SIG-M5 treated with dmso at 0.1 percent for 504 hours (cell line): ENCODE measurements around the gene CCL5.
A peak's percentile ranks its signal among the peaks of the same experiment; 100 is the strongest.

Experiments
- DNase-seq: peaks from one replicate; lab custom pipeline; 2025; ENCODE audit not compliant: unreplicated experiment; lab: John Stamatoyannopoulos, UW

CCL5 gene

DNA sequence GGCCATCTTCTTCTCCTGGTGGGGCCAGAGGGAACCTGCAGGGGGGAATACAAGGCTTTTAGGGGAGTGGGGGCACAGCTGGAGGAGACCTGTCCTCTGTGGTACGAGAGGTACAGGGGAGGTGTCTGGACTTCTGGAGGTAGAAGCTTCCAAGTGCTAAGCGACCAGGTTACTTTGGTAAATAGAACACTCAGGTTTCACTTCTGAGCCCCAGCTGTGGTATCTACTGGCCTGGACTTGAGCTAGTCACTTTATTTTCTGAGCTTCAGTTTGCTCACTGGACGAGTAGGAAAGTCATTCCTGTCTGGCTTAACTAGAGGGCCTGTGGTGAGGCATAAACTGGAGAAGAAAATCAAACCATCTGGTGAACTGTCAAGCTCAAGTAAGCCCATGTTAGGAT, 11.4 kb downstream of the CCL5 start, which contains the start of gene HEATR9:
TSS of gene HEATR9 (minus strand) at position 155 of the 400 bp plus-strand sequence. CDS start at position 6, 149 bp downstream.
- no peak for DNase-seq

DNA sequence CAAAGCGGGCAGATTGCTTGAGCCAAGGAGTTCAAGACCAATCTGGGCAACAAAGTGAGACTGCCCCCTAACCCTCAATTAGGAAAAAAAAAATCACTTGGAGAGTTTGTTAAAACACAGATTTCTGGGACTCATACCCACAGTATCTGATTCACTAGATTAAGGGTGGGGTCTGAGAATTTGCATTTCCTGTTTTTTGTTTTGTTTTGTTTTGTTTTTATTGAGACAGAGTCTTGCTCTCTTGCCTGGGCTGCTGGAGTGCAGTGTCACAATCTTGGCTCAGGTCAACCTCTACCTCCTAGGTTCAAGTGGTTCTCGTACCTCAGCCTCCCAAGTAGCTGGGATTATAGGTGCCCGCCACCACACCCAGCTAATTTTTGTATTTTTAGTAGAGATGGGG, 12.6 kb downstream of the CCL5 start:
- no peak for DNase-seq

DNA sequence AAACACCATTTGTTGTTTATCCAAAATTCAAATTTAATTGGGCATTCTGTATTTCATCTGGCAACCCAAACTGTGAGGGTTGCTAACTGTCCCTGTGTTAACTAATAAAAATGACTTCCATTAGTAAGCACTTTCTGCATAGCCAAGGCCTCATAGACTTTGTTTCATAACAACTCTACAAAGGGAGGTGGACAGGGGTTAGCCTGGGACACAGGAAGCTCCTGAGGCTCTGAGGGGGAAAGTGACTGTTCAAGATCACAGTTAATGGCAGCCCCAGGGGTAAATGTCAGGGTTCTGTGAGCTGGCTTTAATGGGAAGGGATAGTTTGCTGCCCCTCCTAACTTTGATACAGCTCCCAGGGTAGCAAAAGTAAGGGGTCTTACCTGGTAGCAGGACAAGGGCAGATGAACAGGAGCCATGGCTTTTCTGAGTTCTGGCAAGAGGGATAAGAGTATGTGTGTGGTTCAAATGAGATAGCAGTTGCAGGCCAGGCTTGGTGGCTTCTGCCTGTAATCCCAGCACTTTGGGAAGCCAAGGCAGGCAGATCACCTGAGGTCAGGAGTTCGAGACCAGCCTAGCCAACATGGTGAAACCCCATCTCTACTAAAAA, 13.7 kb downstream of the CCL5 start:
- DNase-seq = peak; percentile 65

DNA sequence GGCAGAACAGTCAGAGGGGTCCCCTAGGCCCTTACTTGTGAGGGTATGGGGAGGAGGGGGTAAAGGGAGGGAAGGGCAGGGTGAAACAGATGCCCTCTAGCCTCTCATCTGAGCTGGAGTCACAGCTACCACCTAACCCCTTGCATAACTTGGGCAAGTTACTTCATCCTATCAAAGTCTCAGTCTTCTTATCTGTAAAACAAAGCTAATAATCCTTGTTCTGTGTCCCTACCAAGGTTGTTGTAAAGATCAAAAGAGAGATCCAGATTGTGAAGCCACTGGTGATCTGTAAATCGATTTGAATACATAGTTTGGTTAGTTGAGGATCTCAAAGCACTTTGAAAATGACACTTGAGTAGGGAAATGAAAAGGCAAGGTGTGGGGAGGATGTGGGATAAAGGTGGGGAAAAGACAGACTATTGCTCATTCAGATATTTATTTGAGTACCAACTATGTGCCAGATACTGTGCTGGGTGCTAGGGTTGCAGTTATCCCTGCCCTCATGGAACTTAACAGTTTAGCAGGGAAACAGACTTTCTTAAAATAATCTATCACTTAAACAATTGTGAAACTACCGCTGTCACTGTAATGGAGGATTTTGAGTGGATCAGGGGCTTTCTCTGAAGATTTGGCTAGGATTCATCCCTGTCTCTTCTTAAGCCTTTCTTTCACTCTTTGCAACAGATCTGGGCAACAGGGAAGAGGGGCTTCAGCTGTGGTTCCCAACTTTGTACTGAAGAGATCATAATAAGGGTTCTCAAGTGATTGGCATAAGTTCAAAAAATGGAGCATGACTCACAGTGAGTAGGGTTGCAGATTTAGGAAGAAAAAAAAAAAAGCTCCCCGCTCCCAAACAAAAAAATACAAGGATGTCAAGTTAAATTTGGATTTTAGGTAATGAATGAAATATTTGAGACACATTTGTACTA, 14.5 kb downstream of the CCL5 start:
- DNase-seq = peak; percentile 21

DNA sequence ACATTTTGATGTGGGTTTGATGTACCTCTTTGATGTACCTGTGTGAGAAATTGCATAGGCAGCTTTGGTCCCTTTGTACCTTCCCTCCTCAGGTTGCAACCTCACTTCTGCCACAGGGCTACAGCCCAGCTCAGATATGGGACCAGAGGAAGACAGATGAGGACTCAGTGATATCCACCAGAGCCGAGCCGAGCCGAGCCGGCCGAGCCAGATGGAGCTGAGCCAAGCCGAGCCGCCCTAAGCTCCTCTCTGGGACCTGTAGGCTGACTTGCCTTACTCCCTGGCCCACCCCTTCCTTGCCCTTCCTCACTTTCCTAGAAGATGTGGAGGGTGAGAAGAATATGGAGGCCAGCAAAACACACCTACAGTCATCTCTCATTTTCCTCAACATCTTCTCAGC, 15.3 kb downstream of the CCL5 start:
- DNase-seq = no peak

DNA sequence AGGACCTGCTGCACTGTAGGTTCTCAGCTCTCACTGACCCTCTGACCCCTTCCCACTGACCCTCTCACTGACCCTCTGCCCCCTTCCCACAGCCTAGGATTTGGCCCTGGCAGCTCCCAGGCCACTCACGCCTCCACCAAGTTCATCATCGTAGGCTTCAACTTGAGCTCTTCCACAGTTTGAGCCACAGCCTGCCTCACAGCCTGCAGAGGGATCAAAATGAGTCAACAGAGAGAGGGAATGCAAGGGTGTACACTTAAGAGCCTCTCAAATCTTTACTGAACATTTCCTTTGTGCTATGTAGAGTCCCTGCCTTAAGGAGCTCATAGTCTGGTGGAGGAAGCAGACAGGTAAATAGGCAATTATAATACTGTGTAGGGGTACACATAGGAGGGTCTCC, 23.6 kb downstream of the CCL5 start:
- DNase-seq = no peak

DNA sequence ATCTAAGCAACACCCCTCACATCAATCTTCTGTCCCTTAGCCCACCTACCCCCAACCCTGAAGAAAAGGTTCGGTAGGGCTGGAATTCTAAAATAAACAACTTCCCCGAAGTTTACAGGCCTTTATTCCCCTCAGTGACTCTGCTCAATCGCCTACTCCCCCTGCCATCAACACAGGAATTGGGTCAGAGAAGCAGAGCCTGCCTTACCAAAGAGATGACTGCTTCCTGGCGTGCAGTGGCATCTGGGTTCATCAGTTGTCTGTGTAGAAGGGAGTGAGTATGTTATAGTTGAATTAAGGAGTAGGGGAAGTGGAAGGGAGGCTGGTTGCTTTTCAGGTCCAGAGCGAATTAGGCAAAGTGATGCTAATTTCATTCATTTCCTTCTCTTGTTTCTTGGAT, 24.2 kb downstream of the CCL5 start:
- DNase-seq = no peak

DNA sequence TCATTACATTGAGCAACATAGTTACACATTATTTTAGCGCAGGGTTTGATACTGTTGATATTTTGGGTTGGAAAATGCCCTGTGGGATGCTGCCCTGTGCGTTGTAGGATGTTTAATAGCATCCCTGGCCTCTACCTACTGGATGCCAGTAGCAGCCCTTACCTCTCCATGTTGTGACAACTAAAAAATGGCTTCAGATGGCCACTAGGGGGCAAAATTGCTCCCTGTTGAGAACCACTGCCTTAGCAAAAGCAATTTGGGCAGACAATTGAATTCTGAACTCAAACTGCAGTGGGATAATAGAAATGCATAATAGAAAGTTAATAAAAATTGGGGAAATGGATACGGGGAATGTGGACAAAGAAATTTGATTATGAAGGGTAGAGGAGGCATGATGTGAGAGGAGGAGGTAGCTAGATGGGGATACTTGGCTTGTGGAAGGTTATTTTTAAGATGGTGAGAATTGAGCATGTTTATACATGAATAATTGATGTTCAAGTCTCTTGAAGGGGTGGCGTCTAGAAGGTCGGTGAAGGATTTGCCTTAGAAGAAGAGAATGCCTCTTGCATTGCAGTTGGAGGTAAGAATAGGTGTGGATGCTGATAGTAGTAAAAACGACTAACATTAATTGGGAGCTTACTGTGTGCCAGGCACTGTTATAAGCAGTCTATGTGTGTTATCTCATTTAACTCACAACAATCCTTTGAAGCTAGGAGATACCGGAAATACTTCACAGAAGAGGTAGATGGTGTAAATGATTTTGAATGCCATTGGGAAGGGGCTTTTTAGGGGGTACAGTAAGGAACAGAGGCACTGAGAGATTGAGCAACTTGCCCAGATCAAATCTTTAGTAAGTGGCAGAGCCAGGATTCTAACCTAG, 30.5 kb downstream of the CCL5 start:
- DNase-seq = peak; percentile 64

DNA sequence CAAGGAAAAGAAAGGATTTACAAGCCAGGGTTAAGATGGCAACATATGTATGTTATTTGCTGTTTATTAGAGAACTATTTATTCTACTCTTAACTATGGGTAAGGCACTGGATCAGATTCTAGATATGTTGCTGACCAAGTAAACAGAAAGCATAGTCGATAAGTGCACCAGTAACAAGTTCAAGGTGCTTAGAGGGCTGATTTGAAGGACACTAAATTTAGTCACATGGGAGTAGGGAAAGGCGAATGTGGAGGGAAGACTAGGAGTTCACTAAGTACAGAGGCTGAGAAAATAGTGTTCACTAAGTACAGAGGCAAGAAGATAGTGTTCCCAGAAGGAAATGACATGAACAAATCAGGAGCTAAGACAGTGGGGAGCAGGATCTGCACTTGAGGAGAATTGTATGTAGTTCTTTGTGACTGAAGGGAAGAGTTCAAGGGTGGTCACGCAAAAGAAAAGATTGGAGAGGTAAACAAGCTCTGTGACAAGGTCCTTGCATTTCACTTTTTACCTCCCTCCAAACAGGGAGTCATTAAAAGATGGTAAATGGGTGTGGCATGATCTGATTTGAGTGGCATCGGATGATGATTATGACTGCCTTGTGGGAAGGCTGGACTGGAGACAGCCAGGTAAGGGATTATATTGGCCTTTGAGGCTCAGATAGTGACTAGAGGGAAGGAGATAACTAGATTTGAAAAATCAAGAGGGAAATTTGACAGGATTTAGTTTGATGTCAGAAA, 32.4 kb downstream of the CCL5 start:
- DNase-seq = no peak

DNA sequence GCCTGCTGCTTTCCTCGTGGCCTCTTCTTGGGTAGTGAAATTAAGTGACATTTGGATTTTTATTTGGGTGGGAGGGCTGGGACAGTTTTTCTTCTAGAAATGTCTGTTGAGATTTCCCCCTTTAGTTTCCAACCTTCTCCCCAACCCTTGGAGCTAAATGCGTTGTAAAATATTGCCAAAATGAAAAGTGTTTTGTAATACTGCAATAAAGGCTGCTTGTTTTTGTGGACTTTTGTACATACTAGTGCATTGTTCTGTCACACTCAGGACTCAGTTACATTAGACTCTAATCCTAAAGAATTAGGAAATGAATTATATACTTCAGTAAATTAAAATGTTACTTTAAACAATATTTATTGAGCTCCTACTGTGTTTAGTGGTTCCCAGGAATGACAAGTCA, 33.2 kb downstream of the CCL5 start:
- DNase-seq = no peak

DNA sequence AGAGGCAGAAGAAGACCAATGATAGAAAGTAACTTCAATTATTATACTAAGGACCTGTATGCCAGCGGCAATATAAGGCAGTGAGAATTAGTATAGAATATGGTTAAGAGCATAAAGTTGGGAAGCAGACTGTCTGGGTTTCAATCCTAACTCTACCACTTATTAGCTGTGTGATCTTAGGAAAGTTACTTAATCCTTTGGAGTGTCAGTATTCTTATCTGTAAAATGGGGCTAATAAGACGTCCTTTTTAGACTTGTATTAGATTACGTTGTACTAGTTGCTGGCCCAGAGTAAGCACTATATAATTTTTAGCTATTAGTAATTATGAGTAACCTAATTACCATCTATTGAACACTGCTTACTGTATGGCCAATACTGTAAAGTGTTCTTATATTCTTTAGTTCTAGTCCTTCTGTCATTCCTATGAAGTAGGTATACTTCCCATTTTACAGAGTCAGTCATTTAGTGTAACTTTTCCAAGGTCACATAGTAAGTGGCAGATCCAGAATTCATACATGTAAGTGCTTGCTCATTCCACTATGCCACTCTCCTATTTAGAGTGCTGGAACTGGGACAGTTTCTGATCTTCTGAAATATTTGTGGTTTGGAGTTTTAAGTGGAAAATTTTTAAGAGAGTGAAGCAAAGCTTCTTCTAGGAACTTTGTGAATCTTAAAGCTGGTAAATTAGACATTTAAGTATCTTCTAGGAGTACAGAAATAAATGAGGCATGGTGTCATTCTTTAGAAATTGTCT, 33.9 kb downstream of the CCL5 start:
- no peak for DNase-seq

DNA sequence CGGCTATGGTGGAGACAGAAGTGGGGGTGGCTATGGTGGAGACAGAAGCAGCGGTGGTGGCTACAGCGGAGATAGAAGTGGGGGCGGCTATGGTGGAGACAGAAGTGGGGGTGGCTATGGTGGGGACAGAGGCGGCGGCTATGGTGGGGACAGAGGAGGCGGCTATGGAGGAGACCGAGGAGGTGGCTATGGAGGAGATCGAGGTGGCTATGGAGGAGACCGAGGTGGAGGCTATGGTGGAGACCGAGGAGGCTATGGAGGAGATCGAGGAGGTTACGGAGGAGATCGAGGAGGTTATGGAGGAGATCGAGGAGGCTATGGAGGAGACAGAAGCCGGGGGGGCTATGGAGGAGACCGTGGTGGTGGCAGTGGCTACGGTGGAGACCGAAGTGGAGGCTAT, 35.6 kb downstream of the CCL5 start:
- no peak for DNase-seq

DNA sequence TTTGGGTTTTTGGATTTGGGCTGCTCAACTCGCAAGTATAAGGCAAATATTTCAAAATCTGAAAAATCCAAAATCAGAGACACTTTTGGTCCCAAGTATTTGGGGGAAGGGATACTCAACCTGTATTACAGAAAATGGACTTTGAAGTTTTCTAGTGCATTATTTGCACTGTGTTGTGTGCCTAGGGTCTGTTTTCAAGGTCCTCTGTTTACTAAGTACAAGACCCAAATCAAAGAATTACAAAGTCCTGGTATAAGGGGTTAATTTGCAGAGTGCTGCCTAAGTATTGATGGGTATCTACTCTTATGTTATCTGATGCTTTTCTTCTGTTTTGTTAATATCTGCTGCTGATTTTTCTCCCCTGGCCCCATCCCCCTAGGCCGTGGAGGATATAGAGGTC, 36.5 kb downstream of the CCL5 start:
- DNase-seq = no peak

DNA sequence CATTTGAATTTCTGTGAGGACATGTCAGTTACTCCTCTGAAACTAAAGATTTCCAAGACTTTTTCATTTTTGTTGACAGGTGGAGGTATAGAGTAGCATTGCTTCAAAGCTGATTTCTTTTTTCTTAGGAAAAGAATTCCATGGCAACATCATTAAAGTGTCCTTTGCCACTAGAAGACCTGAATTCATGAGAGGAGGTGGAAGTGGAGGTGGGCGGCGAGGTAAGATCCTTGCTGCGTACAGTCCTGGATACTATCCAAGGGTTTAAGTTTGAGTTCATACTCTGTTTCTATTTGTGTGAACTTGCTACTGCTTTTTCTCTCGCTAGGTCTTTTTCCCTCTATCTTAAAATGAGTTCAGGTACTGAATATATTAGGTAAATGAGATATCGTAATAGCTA, 37.9 kb downstream of the CCL5 start:
- no peak for DNase-seq

DNA sequence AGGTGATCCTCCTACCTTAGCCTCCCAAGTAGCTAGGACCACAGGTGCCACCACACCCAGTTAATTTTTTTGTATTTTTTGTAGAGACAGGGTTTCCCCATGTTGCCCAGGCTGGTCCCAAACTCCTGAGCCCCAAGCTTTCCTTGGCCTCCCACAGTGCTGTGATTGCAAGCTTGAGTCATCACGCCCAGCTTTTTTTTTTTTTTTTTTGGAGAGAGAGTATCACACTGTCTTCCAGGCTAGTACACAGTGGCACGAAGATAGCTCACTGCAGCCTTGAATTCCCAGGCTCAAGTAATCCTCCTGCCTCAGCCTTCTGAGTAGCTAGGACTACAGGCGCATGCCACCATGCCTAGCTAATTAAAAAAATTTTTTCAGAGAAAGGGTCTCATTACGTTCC, 38.7 kb downstream of the CCL5 start:
- DNase-seq = no peak

DNA sequence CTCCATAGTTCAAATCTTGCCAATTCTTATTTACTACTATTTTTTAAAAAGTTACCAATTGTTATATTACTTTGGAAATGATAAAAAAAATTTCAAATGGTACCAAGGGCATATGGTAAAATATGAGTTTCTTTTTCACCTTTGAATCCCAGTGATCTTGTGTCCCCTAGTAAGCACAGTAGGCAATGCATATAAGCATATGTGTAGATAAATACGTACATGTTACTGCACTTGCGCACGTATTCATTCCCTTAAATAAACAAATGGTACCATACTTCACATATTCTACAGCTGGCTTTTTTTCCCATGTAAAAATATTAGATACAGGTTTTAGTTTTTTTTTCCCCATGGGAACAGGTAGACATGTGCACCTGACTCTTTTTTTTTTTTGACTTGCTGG, 39.1 kb downstream of the CCL5 start:
- no peak for DNase-seq

DNA sequence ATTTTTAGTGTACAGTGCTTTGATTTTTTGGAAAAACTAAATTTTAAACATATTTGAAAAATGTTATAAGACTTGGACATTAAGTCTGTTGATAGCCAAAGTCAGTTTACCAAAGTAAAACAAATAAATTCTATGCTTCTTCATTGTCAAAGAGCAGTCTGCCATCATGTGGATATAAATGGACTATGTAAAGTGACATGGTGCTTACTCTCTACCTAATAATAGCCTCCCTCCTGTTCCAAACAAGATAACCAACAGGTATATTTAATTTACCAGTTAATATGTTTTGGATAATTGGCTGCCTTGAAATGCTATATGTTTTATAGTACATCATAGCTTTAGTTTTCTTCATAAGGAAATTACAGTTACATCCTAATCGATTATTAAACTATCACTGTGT, 55.0 kb downstream of the CCL5 start:
- no peak for DNase-seq
